NCI-H146 treated with DMSO at 0.1 percent for 48 hours (cell line): ENCODE results near the gene AHNAK2.
"Not testable (repeated sequence)": the region's sequence is repeated elsewhere in the genome, so short reads cannot be mapped to it uniquely, and the experiment has no call there.

Experiments
- DNase-seq: peaks from one replicate; lab custom pipeline; 2025; ENCODE audit not compliant: unreplicated experiment; lab: John Stamatoyannopoulos, UW

The AHNAK2 gene

GRCh38 chr14:104900639-104901512, 77.3 kb downstream of the AHNAK2 start:
- no peak for DNase-seq

- DNase-seq = no peak
Measured at GRCh38 chr14:104899781-104900180, 78.4 kb downstream of the AHNAK2 start.

- DNase-seq = no peak
Measured at GRCh38 chr14:104898870-104899510, 79.2 kb downstream of the AHNAK2 start.

GRCh38 chr14:104898195-104898558, 80.0 kb downstream of the AHNAK2 start:
- DNase-seq = no peak

GRCh38 chr14:104897330-104898194, 80.6 kb downstream of the AHNAK2 start:
- no peak for DNase-seq

GRCh38 chr14:104895786-104896661, 82.2 kb downstream of the AHNAK2 start:
- DNase-seq = no peak

- no peak for DNase-seq
Measured at GRCh38 chr14:104895207-104895785, 82.9 kb downstream of the AHNAK2 start.

- no peak for DNase-seq
Measured at GRCh38 chr14:104894331-104895206, 83.6 kb downstream of the AHNAK2 start.

GRCh38 chr14:104893435-104894207, 84.6 kb downstream of the AHNAK2 start:
- no peak for DNase-seq

- DNase-seq = no peak
Measured at GRCh38 chr14:104892531-104893434, 85.4 kb downstream of the AHNAK2 start.

GRCh38 chr14:104891664-104892530, 86.3 kb downstream of the AHNAK2 start:
- DNase-seq = no peak

- no peak for DNase-seq
Measured at GRCh38 chr14:104891121-104891551, 87.0 kb downstream of the AHNAK2 start.

GRCh38 chr14:104890292-104890691, 87.9 kb downstream of the AHNAK2 start:
- DNase-seq = not testable (repeated sequence)

GRCh38 chr14:104889375-104889757, 88.8 kb downstream of the AHNAK2 start:
- DNase-seq = no peak

- DNase-seq = no peak
Measured at GRCh38 chr14:104888489-104889374, 89.4 kb downstream of the AHNAK2 start.
